Parathyroid adenoma (tissue), 2 donors: Measurements from ENCODE around the gene ITGA11.

ENCODE experiments used
- H2AFZ ChIP-seq: fragments of 300-600 bp; sonication (generic); one replicate; pipeline ENCODE4 v1.7.0; 2017; ENCODE audit warnings: antibody characterized with exemption, mild to moderate bottlenecking
- H3K27ac ChIP-seq: fragments of 300-600 bp; sonication (generic); one replicate; pipeline ENCODE4 v1.7.0; 2017
- H3K27me3 ChIP-seq: fragments of 300-600 bp; sonication (generic); one replicate; pipeline ENCODE4 v1.7.0; 2017; ENCODE audit warnings: low read length; ENCODE audit not compliant: control insufficient read depth, insufficient read depth
- H3K36me3 ChIP-seq: fragments of 300-600 bp; sonication (generic); one replicate; pipeline ENCODE4 v1.7.0; 2017; ENCODE audit warnings: low read length; ENCODE audit not compliant: control insufficient read depth, insufficient read depth
- H3K4me1 ChIP-seq: fragments of 300-600 bp; sonication (generic); one replicate; pipeline ENCODE4 v1.7.0; 2017; ENCODE audit warnings: control low read depth
- H3K4me2 ChIP-seq: fragments of 300-600 bp; sonication (generic); one replicate; pipeline ENCODE4 v1.7.0; 2017; ENCODE audit warnings: low read length
- H3K4me3 ChIP-seq: fragments of 300-600 bp; sonication (generic); one replicate; pipeline ENCODE4 v1.7.0; 2017; ENCODE audit warnings: low read depth, low read length
- H3K79me2 ChIP-seq: fragments of 300-600 bp; sonication (generic); one replicate; pipeline ENCODE4 v1.7.0; 2017; ENCODE audit warnings: control low read depth
- H3K9ac ChIP-seq: fragments of 300-600 bp; sonication (generic); one replicate; pipeline ENCODE4 v1.7.0; 2017; ENCODE audit warnings: mild to moderate bottlenecking
- H3K9me3 ChIP-seq: fragments of 300-600 bp; sonication (generic); one replicate; pipeline ENCODE4 v1.7.0; 2017; ENCODE audit warnings: low read length; ENCODE audit not compliant: control insufficient read depth
- TF ChIP-seq, protein P1 (sequence below): fragments of 300-600 bp; sonication (generic); IDR thresholded peaks from one replicate; pipeline ENCODE4 v1.7.0; 2017; ENCODE audit warnings: antibody characterized with exemption, mild to moderate bottlenecking
- donor health status: primary hyperparathyroidism.

Gene ITGA11

DNA sequence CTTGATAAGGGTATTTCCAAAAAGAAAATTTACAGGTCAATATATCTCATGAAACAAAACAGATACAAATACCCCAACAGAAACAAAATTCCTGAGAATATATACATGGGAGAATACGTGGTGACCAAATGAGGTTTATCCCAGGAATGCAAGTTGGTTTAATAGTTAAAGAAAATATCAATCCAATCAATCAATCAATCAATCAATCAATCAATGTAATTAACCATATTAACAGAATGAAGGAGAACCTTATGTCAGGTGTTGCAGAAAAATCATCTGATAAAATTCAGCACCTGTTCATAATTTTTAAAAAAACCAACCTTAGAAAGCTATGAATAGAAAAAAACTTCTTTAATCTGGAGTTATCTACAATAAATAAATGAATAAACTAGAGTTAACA, 35.9 kb downstream of the ITGA11 start:
- TF ChIP-seq, protein P1, sequence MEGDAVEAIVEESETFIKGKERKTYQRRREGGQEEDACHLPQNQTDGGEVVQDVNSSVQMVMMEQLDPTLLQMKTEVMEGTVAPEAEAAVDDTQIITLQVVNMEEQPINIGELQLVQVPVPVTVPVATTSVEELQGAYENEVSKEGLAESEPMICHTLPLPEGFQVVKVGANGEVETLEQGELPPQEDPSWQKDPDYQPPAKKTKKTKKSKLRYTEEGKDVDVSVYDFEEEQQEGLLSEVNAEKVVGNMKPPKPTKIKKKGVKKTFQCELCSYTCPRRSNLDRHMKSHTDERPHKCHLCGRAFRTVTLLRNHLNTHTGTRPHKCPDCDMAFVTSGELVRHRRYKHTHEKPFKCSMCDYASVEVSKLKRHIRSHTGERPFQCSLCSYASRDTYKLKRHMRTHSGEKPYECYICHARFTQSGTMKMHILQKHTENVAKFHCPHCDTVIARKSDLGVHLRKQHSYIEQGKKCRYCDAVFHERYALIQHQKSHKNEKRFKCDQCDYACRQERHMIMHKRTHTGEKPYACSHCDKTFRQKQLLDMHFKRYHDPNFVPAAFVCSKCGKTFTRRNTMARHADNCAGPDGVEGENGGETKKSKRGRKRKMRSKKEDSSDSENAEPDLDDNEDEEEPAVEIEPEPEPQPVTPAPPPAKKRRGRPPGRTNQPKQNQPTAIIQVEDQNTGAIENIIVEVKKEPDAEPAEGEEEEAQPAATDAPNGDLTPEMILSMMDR = no peak
- no peak overlapping the region for H3K9ac ChIP-seq

DNA sequence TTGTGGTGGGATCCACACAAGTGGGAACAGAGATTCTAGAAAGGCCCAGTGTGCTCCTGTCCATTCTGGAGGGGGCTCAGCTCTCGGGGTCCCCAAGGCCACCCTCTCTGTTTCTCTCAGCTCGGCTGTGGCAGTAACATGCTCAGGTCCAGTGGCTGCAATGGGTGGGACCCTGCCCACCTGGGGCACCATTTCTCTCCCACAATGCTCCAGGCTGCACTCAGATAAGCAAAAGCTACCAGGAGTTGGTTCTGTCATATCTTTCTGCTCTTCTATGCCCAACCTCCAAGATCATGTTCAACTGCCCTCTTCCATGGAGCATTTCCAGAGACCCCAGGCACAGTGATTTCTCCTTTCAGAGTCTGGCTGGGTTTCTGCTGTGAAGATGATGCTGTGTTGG, 40.8 kb downstream of the ITGA11 start:
- no peak overlapping the region for H3K4me3 ChIP-seq
- no peaks in the 10 kb centered on the region for H3K36me3 ChIP-seq
- H3K4me1 ChIP-seq = no peaks in the 10 kb centered on the region
- TF ChIP-seq, protein P1 = no peak
- no peaks in the 10 kb centered on the region for H3K9me3 ChIP-seq
- no peak overlapping the region for H2AFZ ChIP-seq
- H3K4me2 ChIP-seq = no peak overlapping the region
- no peaks in the 10 kb centered on the region for H3K79me2 ChIP-seq
- no peak overlapping the region for H3K27ac ChIP-seq
- H3K27me3 ChIP-seq = no peaks in the 10 kb centered on the region
- no peak overlapping the region for H3K9ac ChIP-seq

More for the DNA sequence above, 35.9 kb downstream of the ITGA11 start:
- Histone ChIP-seq H3K4me3 (no peak overlapping the region), H2AFZ (no peak overlapping the region), H3K27me3 (no peaks in the 10 kb centered on the region), H3K36me3 (no peaks in the 10 kb centered on the region), H3K4me2 (no peak overlapping the region), H3K9me3 (no peaks in the 10 kb centered on the region), H3K79me2 (no peaks in the 10 kb centered on the region), H3K27ac (no peak overlapping the region), H3K4me1 (no peaks in the 10 kb centered on the region)

DNA sequence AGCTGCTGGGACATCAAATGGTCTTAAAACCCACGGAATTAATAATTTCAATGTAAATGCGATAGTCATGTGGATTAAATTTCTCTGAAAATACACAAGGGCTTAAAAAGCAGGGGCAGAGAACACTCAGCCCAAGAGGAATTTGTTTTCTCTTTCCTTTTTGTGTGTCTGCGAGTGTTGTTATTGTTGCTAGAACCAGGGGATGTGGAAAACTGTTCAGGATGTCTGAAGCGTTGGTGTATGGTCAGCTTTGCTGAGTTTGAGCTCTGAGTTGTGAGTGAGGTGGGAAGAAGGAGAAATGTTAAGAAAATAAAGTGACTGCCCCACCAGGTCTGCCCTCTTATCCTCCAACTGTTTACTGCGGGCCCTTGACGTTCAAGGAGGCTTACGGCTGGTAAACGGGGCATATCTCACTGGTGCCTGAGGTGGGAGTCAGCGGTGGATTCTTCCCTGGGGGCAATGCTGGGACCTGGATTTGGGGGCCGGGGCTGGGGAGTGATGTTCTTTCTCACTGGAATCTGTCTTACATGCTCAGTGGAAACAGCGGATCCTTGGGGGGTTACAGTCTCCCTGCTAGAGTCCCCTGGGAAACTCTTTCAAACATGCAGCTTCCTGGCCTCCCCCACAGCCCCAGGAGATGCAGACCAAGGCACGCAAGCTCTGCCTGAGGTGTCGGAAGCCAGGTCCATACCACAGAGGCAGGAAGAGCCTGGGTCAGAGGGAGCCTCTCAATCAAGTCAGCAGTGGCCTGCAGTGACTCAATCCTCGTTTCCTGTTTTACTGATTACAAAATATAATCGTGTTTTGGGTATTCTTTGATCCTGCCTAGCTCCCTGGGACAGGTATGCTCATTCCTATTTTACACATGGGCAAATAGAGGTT, 41.8 kb downstream of the ITGA11 start:
- Histone ChIP-seq H3K4me2 (no peak overlapping the region), H3K27ac (no peak overlapping the region)

DNA sequence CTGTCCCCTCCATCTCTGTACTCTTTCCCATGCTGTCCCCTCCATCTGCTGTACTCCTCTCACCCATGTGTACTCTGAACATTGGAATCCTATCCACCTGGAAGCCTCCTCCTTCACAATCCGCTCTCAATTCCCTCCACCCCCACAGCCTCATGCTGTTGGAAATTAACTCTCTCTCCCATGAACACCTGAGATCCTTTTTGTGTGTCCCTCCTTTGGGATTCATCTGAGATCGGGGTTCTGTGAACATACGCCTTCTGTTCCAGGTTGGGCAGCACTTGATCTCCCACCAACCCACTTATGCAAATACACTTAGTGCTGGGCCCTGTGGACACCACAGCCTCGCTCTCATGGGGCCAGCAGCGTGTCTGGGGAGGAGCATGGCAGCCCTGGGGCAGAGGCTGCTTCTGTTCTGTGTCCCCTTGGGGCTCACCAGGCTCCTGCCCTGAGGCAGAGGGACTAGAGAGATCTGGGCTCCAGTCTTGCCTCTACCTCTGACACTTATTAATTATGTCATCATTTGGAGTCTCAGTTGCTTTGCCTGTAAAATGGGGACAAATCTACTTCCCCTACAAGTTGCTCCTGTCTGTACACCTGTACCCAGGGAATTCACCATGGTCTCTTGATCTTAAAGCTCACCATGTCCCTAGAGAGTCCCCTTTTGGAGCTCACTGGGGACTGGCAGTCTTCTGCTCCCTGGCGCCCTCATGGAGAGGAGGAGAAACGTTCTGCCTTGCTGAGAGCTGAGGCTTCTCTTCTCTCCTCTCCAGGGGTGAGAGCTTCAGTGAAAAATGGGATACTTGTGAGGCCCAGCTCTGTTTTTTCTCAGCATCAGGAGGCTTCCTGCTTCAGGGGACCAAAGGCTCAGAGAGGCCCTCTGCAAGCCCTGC, 42.7 kb downstream of the ITGA11 start:
- H3K9me3 ChIP-seq = no peaks in the 10 kb centered on the region
- no peaks in the 10 kb centered on the region for H3K36me3 ChIP-seq
- H3K27me3 ChIP-seq = no peaks in the 10 kb centered on the region
- no peak overlapping the region for H3K9ac ChIP-seq
- no peak overlapping the region for H3K4me2 ChIP-seq
- no peak overlapping the region for H2AFZ ChIP-seq
- no peak overlapping the region for H3K4me3 ChIP-seq
- TF ChIP-seq, protein P1 = no peak
- no peaks in the 10 kb centered on the region for H3K79me2 ChIP-seq
- no peak overlapping the region for H3K27ac ChIP-seq
- H3K4me1 ChIP-seq = no peaks in the 10 kb centered on the region

More for the DNA sequence above, 41.8 kb downstream of the ITGA11 start:
- H3K36me3 ChIP-seq = no peaks in the 10 kb centered on the region
- no peak overlapping the region for H3K4me3 ChIP-seq
- H3K9ac ChIP-seq = no peak overlapping the region
- no peaks in the 10 kb centered on the region for H3K9me3 ChIP-seq
- no peaks in the 10 kb centered on the region for H3K4me1 ChIP-seq
- H3K27me3 ChIP-seq = no peaks in the 10 kb centered on the region
- H3K79me2 ChIP-seq = no peaks in the 10 kb centered on the region
- TF ChIP-seq, protein P1 = no peak
- no peak overlapping the region for H2AFZ ChIP-seq
